Esophagus squamous epithelium (tissue), 4 donors: ENCODE results near the gene HNRNPH2.

Source experiments
- POLR2A ChIP-seq, 4 donors: fragments of 450-650 bp; IDR thresholded peaks; one replicate each; pipeline ENCODE4 v1.6.1; 2017; ENCODE audit warnings: antibody characterized with exemption in 4 of 4, mild to moderate bottlenecking in 4 of 4, moderate library complexity in 3 of 4
- TF ChIP-seq, protein P1 (sequence below), 6 experiments: fragments of 450-650 bp in 4 of 6; fragments of 200-600 bp in 2 of 6; sonication (generic) in 2 of 6; IDR thresholded peaks; one replicate each; pipeline ENCODE4 v1.5.1; 2016 to 2019; ENCODE audit warnings: antibody characterized with exemption in 6 of 6, mild to moderate bottlenecking in 4 of 6, moderate library complexity in 4 of 6

DNA sequence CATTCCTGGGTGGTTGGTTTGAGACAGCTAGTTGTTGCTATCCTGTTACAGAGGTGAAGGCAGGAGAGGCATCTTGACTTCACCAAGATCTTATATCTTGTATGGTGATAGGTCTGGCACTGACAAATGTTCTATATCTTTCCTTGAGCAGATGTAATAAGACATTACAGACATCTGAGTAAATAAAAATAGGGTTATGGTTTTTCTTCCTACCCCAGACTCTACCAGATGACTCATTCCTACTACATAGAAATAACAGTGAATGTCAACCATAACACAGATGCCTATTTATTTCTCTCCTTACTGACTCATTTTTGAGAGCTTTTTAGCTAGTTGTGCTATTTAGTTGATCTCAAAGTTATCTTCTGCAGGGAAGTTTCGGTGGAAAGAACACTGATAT is 21.9 kb downstream of the HNRNPH2 start:
- TF ChIP-seq, protein P1, sequence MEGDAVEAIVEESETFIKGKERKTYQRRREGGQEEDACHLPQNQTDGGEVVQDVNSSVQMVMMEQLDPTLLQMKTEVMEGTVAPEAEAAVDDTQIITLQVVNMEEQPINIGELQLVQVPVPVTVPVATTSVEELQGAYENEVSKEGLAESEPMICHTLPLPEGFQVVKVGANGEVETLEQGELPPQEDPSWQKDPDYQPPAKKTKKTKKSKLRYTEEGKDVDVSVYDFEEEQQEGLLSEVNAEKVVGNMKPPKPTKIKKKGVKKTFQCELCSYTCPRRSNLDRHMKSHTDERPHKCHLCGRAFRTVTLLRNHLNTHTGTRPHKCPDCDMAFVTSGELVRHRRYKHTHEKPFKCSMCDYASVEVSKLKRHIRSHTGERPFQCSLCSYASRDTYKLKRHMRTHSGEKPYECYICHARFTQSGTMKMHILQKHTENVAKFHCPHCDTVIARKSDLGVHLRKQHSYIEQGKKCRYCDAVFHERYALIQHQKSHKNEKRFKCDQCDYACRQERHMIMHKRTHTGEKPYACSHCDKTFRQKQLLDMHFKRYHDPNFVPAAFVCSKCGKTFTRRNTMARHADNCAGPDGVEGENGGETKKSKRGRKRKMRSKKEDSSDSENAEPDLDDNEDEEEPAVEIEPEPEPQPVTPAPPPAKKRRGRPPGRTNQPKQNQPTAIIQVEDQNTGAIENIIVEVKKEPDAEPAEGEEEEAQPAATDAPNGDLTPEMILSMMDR (IDR thresholded peaks at IDR 0.05), result no peak
- no peak for TF ChIP-seq POLR2A (IDR thresholded peaks at IDR 0.05)
